Stimulated activated CD8-positive, alpha-beta memory T cell treated with anti-CD3 and anti-CD28 coated beads, Interleukin-12 subunit alpha, Interleukin-12 subunit beta, amount 100 ng/mL, for 4 hours (primary cell): ENCODE data around the gene SPRY4.
"Not testable (repeated sequence)": the region's sequence is repeated elsewhere in the genome, so short reads cannot be mapped to it uniquely, and the experiment has no call there.

Experiments
- DNase-seq: peaks from one replicate; pipeline ENCODE4 v3.0.0-alpha.2; 2020; ENCODE audit warnings: low read depth

SPRY4 gene

GRCh38 chr5:142324871-142325724 lies at the start of gene SPRY4:
Gene SPRY4, minus strand, starts transcription at chr5:142325021. Its CDS starts 9,913 bp downstream, at chr5:142315108.
- DNase-seq, result peak; percentile 68

GRCh38 chr5:142368529-142368928 lies 43.7 kb upstream of the SPRY4 start:
- no peak for DNase-seq

GRCh38 chr5:142366007-142366406 lies 41.2 kb upstream of the SPRY4 start:
- no peak for DNase-seq

- no peak for DNase-seq
Measured at GRCh38 chr5:142364251-142365145, 39.7 kb upstream of the SPRY4 start.

- DNase-seq, result no peak
Measured at GRCh38 chr5:142363619-142363963, 38.8 kb upstream of the SPRY4 start.

GRCh38 chr5:142362193-142362592 lies 37.4 kb upstream of the SPRY4 start:
- not testable (repeated sequence) for DNase-seq

- no peak for DNase-seq
Measured at GRCh38 chr5:142360607-142361120, 35.8 kb upstream of the SPRY4 start.

- no peak for DNase-seq
Measured at GRCh38 chr5:142360051-142360498, 35.3 kb upstream of the SPRY4 start.

GRCh38 chr5:142358648-142359047 lies 33.8 kb upstream of the SPRY4 start:
- no peak for DNase-seq

- DNase-seq, result no peak
Measured at GRCh38 chr5:142358121-142358520, 33.3 kb upstream of the SPRY4 start.

GRCh38 chr5:142357469-142358090 lies 32.8 kb upstream of the SPRY4 start:
- no peak for DNase-seq

GRCh38 chr5:142356716-142357468 lies 32.1 kb upstream of the SPRY4 start:
- DNase-seq, result peak; percentile 88

GRCh38 chr5:142356349-142356715 lies 31.5 kb upstream of the SPRY4 start:
- DNase-seq, result no peak

GRCh38 chr5:142353071-142353472 lies 28.3 kb upstream of the SPRY4 start:
- no peak for DNase-seq

- no peak for DNase-seq
Measured at GRCh38 chr5:142350021-142350420, 25.2 kb upstream of the SPRY4 start.

- DNase-seq, result no peak
Measured at GRCh38 chr5:142346706-142347105, 21.9 kb upstream of the SPRY4 start.

- DNase-seq, result not testable (repeated sequence)
Measured at GRCh38 chr5:142344915-142345314, 20.1 kb upstream of the SPRY4 start.

- no peak for DNase-seq
Measured at GRCh38 chr5:142343531-142343930, 18.7 kb upstream of the SPRY4 start.

GRCh38 chr5:142342128-142342981 lies 17.5 kb upstream of the SPRY4 start:
- no peak for DNase-seq

GRCh38 chr5:142339781-142340180 lies 15.0 kb upstream of the SPRY4 start:
- no peak for DNase-seq

GRCh38 chr5:142334538-142334937 lies 9.7 kb upstream of the SPRY4 start:
- DNase-seq, result no peak
